Esophagus muscularis mucosa (tissue), 3 donors: Measurements from ENCODE around the gene PPP1CA.

Experiments
- POLR2A ChIP-seq: fragments of 450-650 bp; IDR thresholded peaks from one replicate; pipeline ENCODE4 v1.6.1; 2017; ENCODE audit warnings: antibody characterized with exemption, moderate library complexity, mild to moderate bottlenecking, low read depth
- TF ChIP-seq, protein P1 (sequence below), 3 experiments: fragments of 200-600 bp in 2 of 3; fragments of 450-650 bp in 1 of 3; sonication (generic) in 2 of 3; IDR thresholded peaks; one replicate each; pipeline ENCODE4 v1.5.1; 2017 to 2019; ENCODE audit warnings: antibody characterized with exemption in 3 of 3, mild to moderate bottlenecking in 2 of 3, moderate library complexity in 1 of 3

DNA sequence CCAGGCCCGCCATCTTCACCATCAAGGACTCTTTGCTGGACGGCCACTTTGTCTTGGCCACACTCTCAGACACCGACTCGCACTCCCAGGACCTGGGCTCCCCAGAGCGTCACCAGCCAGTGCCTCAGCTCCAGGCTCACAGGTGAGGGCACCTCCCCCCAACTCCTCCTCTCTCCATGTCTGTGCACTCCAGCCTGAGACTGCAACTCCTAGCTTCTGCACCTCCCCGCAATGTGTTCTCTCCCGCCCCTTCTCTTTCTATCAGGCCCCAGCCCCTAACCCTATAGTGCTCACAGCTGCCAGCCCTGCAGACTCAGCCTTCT lies 5.4 kb downstream of the PPP1CA start:
- TF ChIP-seq, protein P1, sequence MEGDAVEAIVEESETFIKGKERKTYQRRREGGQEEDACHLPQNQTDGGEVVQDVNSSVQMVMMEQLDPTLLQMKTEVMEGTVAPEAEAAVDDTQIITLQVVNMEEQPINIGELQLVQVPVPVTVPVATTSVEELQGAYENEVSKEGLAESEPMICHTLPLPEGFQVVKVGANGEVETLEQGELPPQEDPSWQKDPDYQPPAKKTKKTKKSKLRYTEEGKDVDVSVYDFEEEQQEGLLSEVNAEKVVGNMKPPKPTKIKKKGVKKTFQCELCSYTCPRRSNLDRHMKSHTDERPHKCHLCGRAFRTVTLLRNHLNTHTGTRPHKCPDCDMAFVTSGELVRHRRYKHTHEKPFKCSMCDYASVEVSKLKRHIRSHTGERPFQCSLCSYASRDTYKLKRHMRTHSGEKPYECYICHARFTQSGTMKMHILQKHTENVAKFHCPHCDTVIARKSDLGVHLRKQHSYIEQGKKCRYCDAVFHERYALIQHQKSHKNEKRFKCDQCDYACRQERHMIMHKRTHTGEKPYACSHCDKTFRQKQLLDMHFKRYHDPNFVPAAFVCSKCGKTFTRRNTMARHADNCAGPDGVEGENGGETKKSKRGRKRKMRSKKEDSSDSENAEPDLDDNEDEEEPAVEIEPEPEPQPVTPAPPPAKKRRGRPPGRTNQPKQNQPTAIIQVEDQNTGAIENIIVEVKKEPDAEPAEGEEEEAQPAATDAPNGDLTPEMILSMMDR (IDR thresholded peaks at IDR 0.05) = no peak
- no peak for TF ChIP-seq POLR2A
